KOPT-K1 (cell line): Measurements from ENCODE around the gene ATXN1L.
"Not testable (repeated sequence)": the region's sequence is repeated elsewhere in the genome, so short reads cannot be mapped to it uniquely, and the experiment has no call there.

ENCODE experiments used
- H3K27ac ChIP-seq: fragments of 200-600 bp; sonication (generic); 2 replicates; pipeline ENCODE4 v1.5.1; 2016; ENCODE audit warnings: antibody characterized with exemption, mild to moderate bottlenecking, low read depth, low read length; ENCODE audit not compliant: poor library complexity, severe bottlenecking
- H3K36me3 ChIP-seq: fragments of 200-600 bp; sonication (generic); 2 replicates; pipeline ENCODE4 v1.5.1; 2017; ENCODE audit warnings: antibody characterized with exemption, mild to moderate bottlenecking, low read length, moderate library complexity; ENCODE audit not compliant: insufficient read depth
- H3K9me3 ChIP-seq: fragments of 200-600 bp; sonication (generic); 2 replicates; pipeline ENCODE4 v1.5.1; 2017; ENCODE audit warnings: antibody characterized with exemption, low read length, mild to moderate bottlenecking; ENCODE audit not compliant: insufficient read depth, poor library complexity, severe bottlenecking

ATXN1L gene

GRCh38 chr16:71845639-71846430 is at the start of gene ATXN1L:
Gene ATXN1L (plus strand): TSS chr16:71845976. CDS start chr16:71849741, 3,765 bp downstream.
- Histone ChIP-seq H3K27ac (peak within 1 kb of the TSS; percentile 79), H3K9me3 (no peaks in the 10 kb centered on the region), H3K36me3 (peaks cover 33% of the 10 kb centered on the region)

DNA sequence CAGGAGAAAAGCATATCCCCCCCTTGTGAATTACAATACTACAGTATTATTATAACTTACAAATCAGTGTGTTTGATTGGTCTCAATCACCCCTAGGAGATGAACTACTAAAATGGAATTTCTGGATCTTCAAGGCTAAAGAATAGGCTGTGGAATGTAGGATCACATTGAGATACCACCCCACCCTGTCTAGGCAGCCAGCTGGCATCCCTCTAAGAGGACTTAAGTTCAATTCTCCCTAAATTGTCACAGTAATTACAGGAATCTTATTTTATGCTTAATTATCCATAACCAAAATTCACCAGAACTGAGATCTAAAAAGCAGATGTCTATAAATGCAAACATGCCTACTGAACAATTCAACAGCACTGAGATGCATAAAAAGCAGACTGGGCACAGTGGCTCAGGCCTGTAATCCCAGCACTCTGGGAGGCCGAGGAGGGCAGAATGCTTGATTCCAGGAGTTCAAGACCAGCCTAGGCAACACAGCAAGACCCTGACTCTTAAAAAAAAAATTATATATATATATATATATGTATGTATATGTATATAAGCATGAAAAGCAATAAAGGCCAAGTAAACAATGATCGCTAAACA is 49.2 kb upstream of the ATXN1L start:
- no peak overlapping the region for H3K27ac ChIP-seq
- H3K36me3 ChIP-seq, result peaks cover 44% of the 10 kb centered on the region
- H3K9me3 ChIP-seq, result no peaks in the 10 kb centered on the region

GRCh38 chr16:71803305-71803690 is 42.5 kb upstream of the ATXN1L start:
- Histone ChIP-seq H3K36me3 (peaks cover 61% of the 10 kb centered on the region), H3K27ac (no peak overlapping the region), H3K9me3 (no peaks in the 10 kb centered on the region)

DNA sequence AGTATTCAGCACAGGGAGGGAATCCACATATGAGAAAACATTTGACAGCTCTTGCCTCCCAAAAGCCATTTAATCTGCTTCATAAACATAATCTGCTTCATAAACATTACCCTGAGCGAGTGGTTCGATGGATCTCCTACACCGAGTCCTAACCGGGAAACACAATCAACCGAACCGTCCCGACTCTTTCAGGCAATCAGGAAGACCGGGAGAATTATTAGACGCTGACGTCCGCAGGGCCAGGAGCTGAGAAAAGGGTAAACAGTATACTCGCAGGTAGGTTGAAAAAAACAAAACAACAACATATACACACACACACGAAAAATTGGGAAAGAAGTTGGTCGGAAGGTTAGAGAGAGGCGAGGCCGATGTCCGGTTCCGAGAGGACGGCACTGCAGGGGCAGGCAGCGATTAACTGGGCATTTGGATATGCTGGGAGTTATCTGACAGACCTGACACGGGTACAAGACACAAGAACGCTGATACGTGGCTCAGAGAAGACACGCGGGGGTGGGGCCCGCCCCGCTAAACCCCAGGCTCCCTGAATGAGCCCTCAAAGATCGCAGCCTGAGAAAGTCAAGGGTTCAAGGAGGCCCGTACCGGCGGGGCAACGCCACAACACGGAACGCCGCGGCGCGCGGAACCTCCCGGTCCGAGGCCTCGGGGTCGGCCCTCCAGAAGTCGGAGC is 37.7 kb upstream of the ATXN1L start:
- Histone ChIP-seq H3K27ac (peak overlapping the region; percentile 98), H3K36me3 (peaks cover 31% of the 10 kb centered on the region)

GRCh38 chr16:71808593-71809459 is 37.0 kb upstream of the ATXN1L start, which contains the start of gene AP1G1:
Gene AP1G1 (minus strand): TSS chr16:71808834. CDS start chr16:71789479, 19,355 bp downstream.
- H3K27ac ChIP-seq, result peak within 1 kb of the TSS; percentile 98
- no peaks in the 10 kb centered on the region for H3K9me3 ChIP-seq
- H3K36me3 ChIP-seq, result peaks cover 25% of the 10 kb centered on the region

More for the DNA sequence above, 37.7 kb upstream of the ATXN1L start:
- no peaks in the 10 kb centered on the region for H3K9me3 ChIP-seq

DNA sequence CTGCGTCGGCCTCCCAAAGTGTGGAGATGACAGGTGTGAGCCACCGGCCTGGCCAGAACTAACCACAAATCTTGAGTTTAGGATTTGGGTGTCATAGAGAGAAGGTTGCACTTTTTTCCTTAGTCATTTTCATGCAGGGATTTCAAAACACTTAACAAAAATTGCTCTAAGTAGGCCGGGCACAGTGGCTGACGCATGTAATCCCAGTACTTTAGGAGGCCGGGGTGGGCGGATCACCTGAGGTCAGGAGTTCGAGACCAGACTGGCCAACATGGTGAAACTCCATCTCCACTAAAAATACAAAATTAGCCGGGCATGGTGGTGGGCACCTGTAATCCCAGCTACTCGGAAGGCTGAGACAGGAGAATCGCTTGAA is 35.6 kb upstream of the ATXN1L start:
- H3K27ac ChIP-seq, H3K9me3 ChIP-seq: not testable (repeated sequence)
- peaks cover 15% of the 10 kb centered on the region for H3K36me3 ChIP-seq

GRCh38 chr16:71811261-71811803 is 34.4 kb upstream of the ATXN1L start:
- Histone ChIP-seq H3K36me3 (0 out of 2 replicates have a peak, but pooled peaks cover 7% of the 10 kb centered on the region), H3K27ac (no peak overlapping the region), H3K9me3 (no peaks in the 10 kb centered on the region)

DNA sequence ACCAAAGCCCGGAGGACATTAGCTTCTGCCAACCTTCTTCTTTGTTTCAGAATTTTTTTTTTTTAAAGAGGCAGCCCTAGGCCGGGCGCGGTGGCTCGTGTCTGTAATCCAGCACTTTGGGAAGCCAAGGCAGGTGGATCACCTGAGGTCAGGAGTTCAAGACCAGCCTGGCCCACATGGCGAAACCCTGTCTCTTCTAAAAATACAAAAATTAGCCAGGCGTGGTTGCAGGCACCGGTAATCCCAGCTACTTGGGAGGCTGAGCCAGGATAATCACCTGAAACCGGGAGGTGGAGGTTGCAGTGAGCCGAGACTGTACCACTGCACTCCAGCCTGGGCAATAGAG is 28.6 kb upstream of the ATXN1L start:
- not testable (repeated sequence) for H3K27ac ChIP-seq, H3K36me3 ChIP-seq

DNA sequence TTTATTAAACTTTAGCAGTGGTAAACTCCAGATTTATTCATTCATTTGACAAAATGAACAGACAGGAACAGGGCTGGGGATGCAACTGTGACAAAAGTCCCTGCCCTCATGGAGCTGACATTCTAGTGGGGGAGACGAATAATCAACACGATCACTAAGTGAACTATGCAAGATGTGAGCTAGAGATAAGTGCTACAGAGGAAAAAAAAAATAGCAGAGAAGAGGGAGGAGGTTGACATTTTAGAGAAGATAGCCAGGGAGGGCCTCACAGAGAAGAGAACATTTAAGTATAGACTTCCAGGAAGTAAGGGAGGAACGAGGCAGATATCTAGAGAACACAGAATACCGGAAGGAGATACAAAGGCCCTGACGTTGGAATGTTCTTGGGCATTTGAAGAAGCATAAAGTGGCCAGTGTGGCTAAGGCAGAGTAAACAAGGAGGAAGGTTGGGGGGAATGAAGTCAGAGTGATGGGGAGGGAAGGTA is 19.2 kb upstream of the ATXN1L start:
- no peak overlapping the region for H3K27ac ChIP-seq
- H3K36me3 ChIP-seq, result no peaks in the 10 kb centered on the region
- no peaks in the 10 kb centered on the region for H3K9me3 ChIP-seq

More for the DNA sequence above, 28.6 kb upstream of the ATXN1L start:
- not testable (repeated sequence) for H3K9me3 ChIP-seq

DNA sequence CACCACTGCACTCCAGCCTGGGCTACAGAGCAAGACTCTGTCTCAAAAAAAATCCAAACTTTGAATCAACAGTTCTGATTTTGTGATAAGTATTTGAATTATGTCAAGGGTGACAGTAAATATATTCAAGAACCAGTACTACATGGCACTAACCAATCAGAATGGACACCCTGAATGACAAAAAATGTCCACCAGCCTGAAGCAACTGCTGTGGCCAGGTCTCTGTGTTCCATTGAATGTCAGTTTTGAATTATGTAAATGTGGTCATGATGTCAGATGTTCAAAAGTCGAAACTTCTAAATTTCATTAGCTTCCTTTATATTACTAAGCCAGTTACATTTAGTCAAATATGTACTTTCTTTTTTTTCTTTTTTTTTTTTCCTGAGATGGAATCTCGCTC is 15.4 kb upstream of the ATXN1L start:
- no peaks in the 10 kb centered on the region for H3K36me3 ChIP-seq
- no peak overlapping the region for H3K27ac ChIP-seq
- no peaks in the 10 kb centered on the region for H3K9me3 ChIP-seq

- not testable (repeated sequence) for H3K27ac ChIP-seq, H3K36me3 ChIP-seq, H3K9me3 ChIP-seq
These were observed 14.1 kb upstream of the ATXN1L start for GRCh38 chr16:71831698-71832097.

GRCh38 chr16:71832112-71832511 is 13.7 kb upstream of the ATXN1L start:
- not testable (repeated sequence) for H3K36me3 ChIP-seq, H3K9me3 ChIP-seq, H3K27ac ChIP-seq

GRCh38 chr16:71834291-71834690 is 11.5 kb upstream of the ATXN1L start:
- Histone ChIP-seq H3K36me3 (no peaks in the 10 kb centered on the region), H3K9me3 (no peaks in the 10 kb centered on the region), H3K27ac (no peak overlapping the region)

DNA sequence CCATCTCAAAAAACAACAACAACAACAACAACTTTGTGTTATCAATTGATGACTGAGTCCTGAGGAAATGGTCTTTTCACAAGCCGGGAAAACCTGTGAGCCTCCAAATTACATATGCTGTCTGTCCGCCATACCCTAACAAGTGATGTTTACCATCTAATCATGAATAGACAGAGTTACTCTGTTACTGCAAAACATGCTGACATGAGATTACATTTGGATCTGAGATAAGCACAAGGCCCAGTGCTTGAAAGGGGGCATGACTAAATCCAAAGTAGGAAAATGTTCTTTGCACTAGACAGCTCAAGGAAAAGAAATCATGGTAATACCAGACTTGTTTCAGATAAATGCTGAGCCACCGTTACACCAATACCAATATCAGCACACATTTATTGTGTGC is 8.6 kb upstream of the ATXN1L start:
- H3K27ac ChIP-seq, result no peak overlapping the region
- H3K9me3 ChIP-seq, result no peaks in the 10 kb centered on the region
- no peaks in the 10 kb centered on the region for H3K36me3 ChIP-seq
